DND-41 (cell line): ENCODE results near the gene SLAMF8.

Source experiments
- ATAC-seq: fragments of 200-7000 bp; cut with Tn5 transposase; 3 replicates; pipeline ENCODE4 v1.9.1; 2021; ENCODE audit warnings: low read depth; ENCODE audit not compliant: insufficient read depth
- DNase-seq: peaks from one replicate; pipeline ENCODE4 v3.0.0-alpha.2; 2020
- H2AFZ ChIP-seq: 2 replicates; pipeline ENCODE4 v1.6.0; 2012; ENCODE audit warnings: low read depth, low read length
- H3K27ac ChIP-seq: 2 replicates; pipeline ENCODE4 v1.5.1; 2012; ENCODE audit warnings: low read length, inconsistent platforms
- H3K27me3 ChIP-seq: fragments of 200-600 bp; sonication (generic); 2 replicates; pipeline ENCODE4 v1.6.0; 2012; ENCODE audit warnings: low read length, mild to moderate bottlenecking, inconsistent platforms; ENCODE audit not compliant: insufficient read depth, poor library complexity
- H3K36me3 ChIP-seq: 2 replicates; pipeline ENCODE4 v1.5.1; 2012; ENCODE audit warnings: low read length, inconsistent platforms; ENCODE audit not compliant: insufficient read depth
- H3K4me1 ChIP-seq: 2 replicates; pipeline ENCODE4 v1.5.1; 2012; ENCODE audit warnings: mild to moderate bottlenecking, low read length; ENCODE audit not compliant: insufficient read depth
- H3K4me2 ChIP-seq: 2 replicates; pipeline ENCODE4 v1.6.0; 2012; ENCODE audit warnings: mild to moderate bottlenecking, moderate library complexity, low read length, inconsistent platforms; ENCODE audit not compliant: insufficient read depth
- H3K4me3 ChIP-seq, 2 experiments: fragments of 200-600 bp in 1 of 2; shearing (Covaris generic) in 1 of 2; 2 replicates each; pipeline ENCODE4 v1.5.1; 2012 to 2016; ENCODE audit warnings: inconsistent platforms in 2 of 2, low read length in 2 of 2, mild to moderate bottlenecking in 2 of 2, low read depth in 1 of 2, moderate library complexity in 1 of 2
- H3K79me2 ChIP-seq: 2 replicates; pipeline ENCODE4 v1.6.0; 2012; ENCODE audit warnings: low read length, inconsistent platforms; ENCODE audit not compliant: insufficient read depth
- H3K9ac ChIP-seq: 2 replicates; pipeline ENCODE4 v1.6.0; 2012; ENCODE audit warnings: low read depth, mild to moderate bottlenecking, inconsistent platforms, low read length, moderate library complexity
- H3K9me3 ChIP-seq: 2 replicates; pipeline ENCODE4 v1.5.1; 2012; ENCODE audit warnings: low read length, moderate library complexity, mild to moderate bottlenecking, inconsistent platforms; ENCODE audit not compliant: insufficient read depth, severe bottlenecking
- H4K20me1 ChIP-seq: 2 replicates; pipeline ENCODE4 v1.6.0; 2012; ENCODE audit warnings: low read length; ENCODE audit not compliant: insufficient read depth
- CTCF ChIP-seq: IDR thresholded peaks from 2 replicates; pipeline ENCODE4 v1.5.1; 2012; ENCODE audit warnings: borderline replicate concordance, low read length, moderate library complexity, mild to moderate bottlenecking; ENCODE audit not compliant: poor library complexity, severe bottlenecking; ENCODE audit errors: extremely low read depth
- EZH2 ChIP-seq: IDR thresholded peaks from 3 replicates; pipeline ENCODE4 v1.6.1; 2012; ENCODE audit warnings: borderline replicate concordance, low read depth, mild to moderate bottlenecking, moderate library complexity, low read length, inconsistent platforms; ENCODE audit not compliant: severe bottlenecking

Gene SLAMF8

GRCh38 chr1:159802111-159802510 is 24.6 kb upstream of the SLAMF8 start, which contains the start of gene FCRL6:
FCRL6 (plus strand) TSS chr1:159802360; CDS start chr1:159802425, 65 bp downstream.
- ATAC-seq: no peak
- H3K4me2 ChIP-seq: no peak within 1 kb of the TSS
- H3K27me3 ChIP-seq: peaks cover 41% of the 10 kb centered on the region
- H3K79me2 ChIP-seq: no peaks in the 10 kb centered on the region
- no peak for DNase-seq
- TF ChIP-seq CTCF (no peak), EZH2 (no peak)
- no peak within 1 kb of the TSS for H2AFZ ChIP-seq
- peaks cover 3% of the 10 kb centered on the region; the same call in 1 of the 2 replicates for H3K4me1 ChIP-seq
- no peak within 1 kb of the TSS for H3K9ac ChIP-seq
- no peak within 1 kb of the TSS for H3K4me3 ChIP-seq
- H3K9me3 ChIP-seq: no peaks in the 10 kb centered on the region
- no peak within 1 kb of the TSS for H3K27ac ChIP-seq
- no peaks in the 10 kb centered on the region for H4K20me1 ChIP-seq
- no peaks in the 10 kb centered on the region for H3K36me3 ChIP-seq

GRCh38 chr1:159803956-159804689 is 22.6 kb upstream of the SLAMF8 start:
- H3K79me2 ChIP-seq: no peaks in the 10 kb centered on the region
- H3K9me3 ChIP-seq: no peaks in the 10 kb centered on the region
- H4K20me1 ChIP-seq: no peaks in the 10 kb centered on the region
- no peak overlapping the region for H3K4me3 ChIP-seq
- H3K4me2 ChIP-seq: no peak overlapping the region
- H3K4me1 ChIP-seq: peaks cover 3% of the 10 kb centered on the region; the same call in 1 of the 2 replicates
- DNase-seq: no peak
- no peak overlapping the region for H3K27ac ChIP-seq
- no peaks in the 10 kb centered on the region for H3K36me3 ChIP-seq
- H3K9ac ChIP-seq: no peak overlapping the region
- ATAC-seq: no peak
- TF ChIP-seq EZH2 (no peak), CTCF (peak; percentile 11)
- peaks cover 51% of the 10 kb centered on the region for H3K27me3 ChIP-seq
- no peak overlapping the region for H2AFZ ChIP-seq

- no peaks in the 10 kb centered on the region for H3K79me2 ChIP-seq
- H3K4me1 ChIP-seq: peaks cover 3% of the 10 kb centered on the region; the same call in 1 of the 2 replicates
- H3K27me3 ChIP-seq: peaks cover 48% of the 10 kb centered on the region
- H3K27ac ChIP-seq: no peak overlapping the region
- no peak for ATAC-seq
- H3K9me3 ChIP-seq: no peaks in the 10 kb centered on the region
- DNase-seq: no peak
- no peaks in the 10 kb centered on the region for H3K36me3 ChIP-seq
- H2AFZ ChIP-seq: no peak overlapping the region
- no peak overlapping the region for H3K4me2 ChIP-seq
- TF ChIP-seq CTCF: no peak
- TF ChIP-seq EZH2: no peak
- H4K20me1 ChIP-seq: no peaks in the 10 kb centered on the region
- no peak overlapping the region for H3K9ac ChIP-seq
- H3K4me3 ChIP-seq: no peak overlapping the region
Measured at GRCh38 chr1:159804924-159805323, 21.7 kb upstream of the SLAMF8 start.
